GM12878 (cell line): ENCODE results near the gene CGB5. TPM values are rescaled to one million over a fixed set of nuclear protein-coding genes. Genes with fewer than 3 reads are reported as not detected.

Experiments used
- ATAC-seq: fragments of 200-7000 bp; cut with Tn5 transposase; 3 replicates; pipeline ENCODE4 v1.9.1; 2020; ENCODE audit warnings: mild to moderate bottlenecking, moderate library complexity
- BruUV-seq: library from RNA; stranded (reverse); fragments of 400-500 nt; replicated peaks from 2 replicates; lab custom pipeline; 2021; lab: Mats Ljungman, UMichigan
- CTCF ChIA-PET: fragments of 300-600 bp; sonication (Branson Sonifier 250); formaldehyde crosslinking; extraction: SDS; loops from one replicate; lab custom pipeline; 2021; ENCODE audit warnings: inconsistent platforms; lab: Yijun Ruan, JAX
- POLR2A ChIA-PET: fragments of 350-600 bp; formaldehyde crosslinking; extraction: SDS; loops from one replicate; lab custom pipeline; 2021; ENCODE audit warnings: inconsistent platforms; lab: Charles Lee
- RAD21 ChIA-PET: fragments of 300-600 bp; sonication (Branson Sonifier 250); formaldehyde crosslinking; loops from one replicate; lab custom pipeline; 2023; ENCODE audit warnings: antibody characterized with exemption; ENCODE audit not compliant: unreplicated experiment; lab: Charles Lee
- SMC1A ChIA-PET: fragments of 300-600 bp; sonication (Branson Sonifier 250); formaldehyde crosslinking; loops from one replicate; lab custom pipeline; 2023; ENCODE audit not compliant: unreplicated experiment, uncharacterized antibody; lab: Charles Lee
- DNase-seq: peaks from one replicate; pipeline ENCODE4 v3.0.0-alpha.2; 2011; ENCODE audit warnings: low read depth, low spot score
- FAIRE-seq: peaks from 3 replicates; lab custom pipeline; 2011; peaks lifted over from hg19 to GRCh38; lab: Jason Lieb, UNC
- H2AFZ ChIP-seq: 2 replicates; pipeline ENCODE4 v1.6.0; 2011; ENCODE audit warnings: low read depth, low read length, control low read depth; ENCODE audit not compliant: control insufficient read depth
- H3K27ac ChIP-seq: 2 replicates; pipeline ENCODE4 v1.5.1; 2011; ENCODE audit warnings: control low read depth; ENCODE audit not compliant: control insufficient read depth, insufficient read depth
- H3K27me3 ChIP-seq, 2 experiments: replicated peaks in 1 of 2; 2 replicates each; pipeline versions ENCODE4 v1.6.0 to v1.6.1; 2011; ENCODE audit warnings: low read length in 1 of 2; ENCODE audit not compliant: control insufficient read depth in 2 of 2, insufficient read depth in 2 of 2
- H3K36me3 ChIP-seq, 2 experiments: 2 replicates each; pipeline ENCODE4 v1.5.1; 2011; ENCODE audit warnings: low read length in 1 of 2; ENCODE audit not compliant: control insufficient read depth in 2 of 2, insufficient read depth in 2 of 2
- H3K4me1 ChIP-seq: 2 replicates; pipeline ENCODE4 v1.6.1; 2011; ENCODE audit warnings: mild to moderate bottlenecking, low read length, moderate library complexity, mixed read lengths; ENCODE audit not compliant: control insufficient read depth, insufficient read depth
- H3K4me2 ChIP-seq: 2 replicates; pipeline ENCODE4 v1.6.0; 2011; ENCODE audit warnings: control low read depth; ENCODE audit not compliant: control insufficient read depth, insufficient read depth
- H3K4me3 ChIP-seq: fragments of 200-600 bp; sonication (generic); 2 replicates; pipeline ENCODE4 v1.5.1; 2016
- H3K79me2 ChIP-seq: 2 replicates; pipeline ENCODE4 v1.6.0; 2011; ENCODE audit warnings: low read length; ENCODE audit not compliant: control insufficient read depth, insufficient read depth
- H3K9ac ChIP-seq: 2 replicates; pipeline ENCODE4 v1.8.0; 2011; ENCODE audit warnings: low read length, control low read depth, mixed read lengths; ENCODE audit not compliant: control insufficient read depth, insufficient read depth
- H3K9me3 ChIP-seq: replicated peaks from 3 replicates; pipeline ENCODE4 v1.5.1; 2011; ENCODE audit warnings: mild to moderate bottlenecking, low read length; ENCODE audit not compliant: control insufficient read depth, insufficient read depth
- H4K20me1 ChIP-seq: 2 replicates; pipeline ENCODE4 v1.6.0; 2011; ENCODE audit not compliant: control insufficient read depth, insufficient read depth
- FOS ChIP-seq: IDR thresholded peaks from 3 replicates; pipeline ENCODE4 v1.6.1; 2011; ENCODE audit warnings: borderline replicate concordance; ENCODE audit not compliant: insufficient read length; ENCODE audit errors: extremely low read depth
- NFYA ChIP-seq: IDR thresholded peaks from 2 replicates; pipeline ENCODE4 v1.6.1; 2011; ENCODE audit warnings: low read depth, mild to moderate bottlenecking, low read length, improper control_type of control experiment, borderline replicate concordance
- NFYB ChIP-seq: IDR thresholded peaks from 2 replicates; pipeline ENCODE4 v1.6.1; 2011; ENCODE audit warnings: low read depth, mild to moderate bottlenecking, low read length, improper control_type of control experiment, moderate library complexity; ENCODE audit not compliant: insufficient read depth
- RCOR1 ChIP-seq: conservative IDR thresholded peaks from 2 replicates; pipeline ENCODE4 v1.6.1; 2012; ENCODE audit warnings: low read depth, low read length, improper control_type of control experiment
- ZBED1 ChIP-seq: IDR thresholded peaks from 2 replicates; pipeline ENCODE4 v1.6.1; 2016; ENCODE audit warnings: borderline replicate concordance
- ZZZ3 ChIP-seq: IDR thresholded peaks from 2 replicates; pipeline ENCODE4 v1.6.1; 2011; ENCODE audit warnings: low read depth; ENCODE audit not compliant: control insufficient read depth, insufficient read length
- WGBS: methylation state at CpG from one replicate; pipeline ENCODE4 v1.1.6; 2016; ENCODE audit warnings: low lambda C conversion rate; ENCODE audit not compliant: insufficient replicate concordance, insufficient coverage; ENCODE audit errors: missing lambda C conversion rate; 5-methylcytosine and 5-hydroxymethylcytosine counted together
- in situ Hi-C: fragments of 300-500 bp; cut with MboI; formaldehyde crosslinking; loops from 9 replicates; pipeline ENCODE4 v1.14.3; 2018; ENCODE audit warnings: mixed read lengths
- intact Hi-C: fragments of 100-400 bp; cut with micrococcal nuclease; formaldehyde crosslinking; loops from one replicate; pipeline ENCODE4 v1.14.2; 2022; ENCODE audit not compliant: unreplicated experiment
- polyA plus RNA-seq, 11 experiments: library from polyadenylated mRNA; depleted of rRNA in 4 of 11; unstranded in 6 of 11; stranded (reverse) in 5 of 11; fragments of >200 nt; fragmentation: Nextera tagmentation in 4 of 11; fragmentation: Illumina TruSeq in 1 of 11; extraction: Ambion mirVana in 4 of 11; extraction: Trizol in 1 of 11; gene quantifications; 1 replicate in 1 of 11; 2 replicates in 10 of 11; pipeline versions ENCODE4 v1.2.1 to v1.2.3, GENCODE V29; 2011 to 2016; ENCODE audit warnings: inconsistent platforms in 2 of 11, missing spikeins in 2 of 11, low read depth in 1 of 11
- total RNA-seq, 4 experiments: library from RNA; depleted of rRNA in 3 of 4; stranded (reverse); fragments of >200 nt in 3 of 4; fragmentation: Illumina TruSeq in 1 of 4; extraction: Trizol in 1 of 4; gene quantifications; 2 replicates each; pipeline versions ENCODE4 v1.2.1 to v1.2.3, GENCODE V29; 2013 to 2021
- TF ChIP-seq, protein P1 (sequence below): fragments of 450-650 bp; IDR thresholded peaks from 2 replicates; pipeline ENCODE4 v1.6.1; 2018; ENCODE audit warnings: mild to moderate bottlenecking, low read depth, moderate library complexity; ENCODE audit not compliant: partially characterized antibody
- TF ChIP-seq, protein P2 (sequence below): fragments of 450-650 bp; IDR thresholded peaks from 2 replicates; pipeline ENCODE4 v1.6.1; 2018; ENCODE audit warnings: borderline replicate concordance, mild to moderate bottlenecking; ENCODE audit not compliant: partially characterized antibody

Gene CGB5
- total and polyA plus RNA-seq, 10 of the 15 experiments (the other 5 are each of a cell fraction or from before 2014, with no cell fraction given), result not detected

DNA sequence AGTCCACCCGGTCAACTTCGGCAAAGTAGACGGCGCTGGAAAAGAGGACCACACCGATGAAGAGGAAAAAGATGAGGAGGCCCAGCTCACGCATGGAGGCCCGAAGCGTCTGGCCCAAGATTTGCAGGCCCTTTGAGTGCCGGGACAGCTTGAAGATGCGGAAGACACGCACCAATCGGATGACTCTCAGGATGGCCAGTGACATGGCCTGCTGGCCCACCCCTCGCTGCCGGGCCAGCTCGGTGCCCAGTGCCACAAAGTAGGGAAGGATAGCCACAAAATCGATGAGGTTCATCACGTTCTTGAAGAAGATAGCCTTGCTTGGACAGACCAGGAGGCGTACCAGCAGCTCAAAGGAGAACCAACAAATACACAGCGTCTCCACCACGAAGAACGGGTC lies 26.8 kb downstream of the CGB5 start:
- no peaks in the 10 kb centered on the region; the same call in 2 of the 3 replicates for H3K9me3 ChIP-seq
- no peak for FAIRE-seq
- peaks cover 1 to 5% of the 10 kb centered on the region in 2 experiments for H3K27me3 ChIP-seq
- H3K36me3 ChIP-seq, result no peaks in the 10 kb centered on the region
- TF ChIP-seq ZZZ3 (no peak), NFYA (no peak), NFYB (no peak), RCOR1 (no peak)
- no peak overlapping the region for H2AFZ ChIP-seq
- RAD21 ChIA-PET, result interaction anchor here (1.9 kb wide), 1 partner anchor 138 kb away, joined by 4 read pairs; no protein-coding TSS in a partner anchor
- no TSS peak for BruUV-seq
- no peak overlapping the region for H3K9ac ChIP-seq
- in situ Hi-C loops (no loop called here), intact Hi-C loops (no loop called here)
- H3K4me1 ChIP-seq, result no peaks in the 10 kb centered on the region
- SMC1A ChIA-PET, result no interaction called here
- POLR2A ChIA-PET, result interaction anchor here (0.6 to 1.3 kb wide), 2 partner anchors 10 to 795 kb away, joined by 4 to 7 read pairs; no protein-coding TSS in a partner anchor
- CTCF ChIA-PET, result interaction anchor here (0.6 to 1.4 kb wide), 4 partner anchors 28 to 155 kb away, joined by 3 to 5 read pairs (median 3); no protein-coding TSS in a partner anchor
- H3K27ac ChIP-seq, result no peak overlapping the region
- no peak for ATAC-seq
- H4K20me1 ChIP-seq, result no peaks in the 10 kb centered on the region
- no peak overlapping the region for H3K4me3 ChIP-seq
- no peaks in the 10 kb centered on the region for H3K79me2 ChIP-seq
- no peak overlapping the region for H3K4me2 ChIP-seq
- DNase-seq, result no peak
- 89% methylated on average over 21 of the region's 21 CpGs for WGBS

DNA sequence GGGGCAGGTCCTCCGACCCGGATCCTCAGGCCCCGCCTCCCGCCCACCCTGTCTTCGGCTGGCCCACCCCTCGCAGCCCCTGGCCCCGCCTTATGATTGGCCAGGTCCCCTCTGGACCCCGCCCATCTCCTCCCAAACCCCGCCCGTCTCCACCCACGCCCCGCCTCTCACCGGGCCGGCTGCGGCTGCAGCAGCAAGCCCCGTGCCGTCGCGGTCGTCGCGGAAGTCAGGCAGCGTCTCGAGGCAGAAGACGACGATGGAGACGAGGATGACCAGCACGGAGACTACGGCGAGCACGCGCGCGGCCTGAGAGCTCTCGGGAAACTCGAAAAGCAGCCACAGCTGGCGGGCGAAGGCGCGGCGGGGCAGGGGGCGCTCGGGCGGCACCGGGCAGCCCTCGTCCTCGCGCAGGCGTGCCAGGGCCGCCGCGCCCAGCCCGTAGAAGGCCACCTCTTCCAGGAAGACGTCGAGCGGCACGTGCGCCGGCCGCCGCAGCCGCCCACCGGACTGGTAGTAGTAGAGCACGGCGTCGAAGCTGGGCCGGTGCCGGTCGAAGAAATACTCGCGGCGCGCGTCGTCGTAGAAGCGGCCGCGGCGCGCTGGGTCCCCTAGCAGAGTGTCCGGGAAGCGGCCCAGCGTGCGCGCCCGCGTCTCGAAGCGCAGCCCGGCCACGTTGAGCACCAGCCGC lies 28.4 kb downstream of the CGB5 start:
- ChIA-PET CTCF (no interaction called here), POLR2A (interaction anchor here (0.6 kb wide), 1 partner anchor 78 kb away, joined by 3 read pairs; the partner anchor contains the start of gene RUVBL2)
- WGBS, result 61% methylated on average over 60 of the region's 93 CpGs

More for the DNA sequence above, 28.4 kb downstream of the CGB5 start:
- H3K4me2 ChIP-seq, result no peak overlapping the region
- H3K27me3 ChIP-seq, result peaks cover 0 to 4% of the 10 kb centered on the region in 2 experiments; a peak in 3 of 4 replicates
- no peak for FAIRE-seq
- DNase-seq, result no peak
- BruUV-seq, result no TSS peak
- intact Hi-C loops (no loop called here), in situ Hi-C loops (no loop called here)
- ChIA-PET SMC1A (no interaction called here), RAD21 (no interaction called here)
- no peak overlapping the region for H2AFZ ChIP-seq
- no peak overlapping the region for H3K9ac ChIP-seq
- TF ChIP-seq, protein P1, sequence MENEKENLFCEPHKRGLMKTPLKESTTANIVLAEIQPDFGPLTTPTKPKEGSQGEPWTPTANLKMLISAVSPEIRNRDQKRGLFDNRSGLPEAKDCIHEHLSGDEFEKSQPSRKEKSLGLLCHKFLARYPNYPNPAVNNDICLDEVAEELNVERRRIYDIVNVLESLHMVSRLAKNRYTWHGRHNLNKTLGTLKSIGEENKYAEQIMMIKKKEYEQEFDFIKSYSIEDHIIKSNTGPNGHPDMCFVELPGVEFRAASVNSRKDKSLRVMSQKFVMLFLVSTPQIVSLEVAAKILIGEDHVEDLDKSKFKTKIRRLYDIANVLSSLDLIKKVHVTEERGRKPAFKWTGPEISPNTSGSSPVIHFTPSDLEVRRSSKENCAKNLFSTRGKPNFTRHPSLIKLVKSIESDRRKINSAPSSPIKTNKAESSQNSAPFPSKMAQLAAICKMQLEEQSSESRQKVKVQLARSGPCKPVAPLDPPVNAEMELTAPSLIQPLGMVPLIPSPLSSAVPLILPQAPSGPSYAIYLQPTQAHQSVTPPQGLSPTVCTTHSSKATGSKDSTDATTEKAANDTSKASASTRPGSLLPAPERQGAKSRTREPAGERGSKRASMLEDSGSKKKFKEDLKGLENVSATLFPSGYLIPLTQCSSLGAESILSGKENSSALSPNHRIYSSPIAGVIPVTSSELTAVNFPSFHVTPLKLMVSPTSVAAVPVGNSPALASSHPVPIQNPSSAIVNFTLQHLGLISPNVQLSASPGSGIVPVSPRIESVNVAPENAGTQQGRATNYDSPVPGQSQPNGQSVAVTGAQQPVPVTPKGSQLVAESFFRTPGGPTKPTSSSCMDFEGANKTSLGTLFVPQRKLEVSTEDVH, result no peak
- TF ChIP-seq, protein P2, sequence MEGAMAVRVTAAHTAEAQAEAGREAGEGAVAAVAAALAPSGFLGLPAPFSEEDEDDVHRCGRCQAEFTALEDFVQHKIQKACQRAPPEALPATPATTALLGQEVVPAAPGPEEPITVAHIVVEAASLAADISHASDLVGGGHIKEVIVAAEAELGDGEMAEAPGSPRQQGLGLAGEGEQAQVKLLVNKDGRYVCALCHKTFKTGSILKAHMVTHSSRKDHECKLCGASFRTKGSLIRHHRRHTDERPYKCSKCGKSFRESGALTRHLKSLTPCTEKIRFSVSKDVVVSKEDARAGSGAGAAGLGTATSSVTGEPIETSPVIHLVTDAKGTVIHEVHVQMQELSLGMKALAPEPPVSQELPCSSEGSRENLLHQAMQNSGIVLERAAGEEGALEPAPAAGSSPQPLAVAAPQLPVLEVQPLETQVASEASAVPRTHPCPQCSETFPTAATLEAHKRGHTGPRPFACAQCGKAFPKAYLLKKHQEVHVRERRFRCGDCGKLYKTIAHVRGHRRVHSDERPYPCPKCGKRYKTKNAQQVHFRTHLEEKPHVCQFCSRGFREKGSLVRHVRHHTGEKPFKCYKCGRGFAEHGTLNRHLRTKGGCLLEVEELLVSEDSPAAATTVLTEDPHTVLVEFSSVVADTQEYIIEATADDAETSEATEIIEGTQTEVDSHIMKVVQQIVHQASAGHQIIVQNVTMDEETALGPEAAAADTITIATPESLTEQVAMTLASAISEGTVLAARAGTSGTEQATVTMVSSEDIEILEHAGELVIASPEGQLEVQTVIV, result no peak
- no peak for TF ChIP-seq FOS
- no peak for TF ChIP-seq ZBED1
- ATAC-seq, result no peak
- no peaks in the 10 kb centered on the region; the same call in 2 of the 3 replicates for H3K9me3 ChIP-seq
- H3K4me3 ChIP-seq, result no peak overlapping the region
- no peaks in the 10 kb centered on the region for H3K79me2 ChIP-seq
- no peaks in the 10 kb centered on the region for H3K36me3 ChIP-seq
- H3K4me1 ChIP-seq, result no peaks in the 10 kb centered on the region
- H3K27ac ChIP-seq, result no peak overlapping the region
- no peaks in the 10 kb centered on the region for H4K20me1 ChIP-seq
